ENCODE data around the gene NGFR. TPM values are rescaled to one million over a fixed set of nuclear protein-coding genes. Genes with fewer than 3 reads are reported as not detected.
A peak's percentile ranks its signal among the peaks of the same experiment; 100 is the strongest.

The NGFR gene
- total RNA-seq, 4 donors from 2014 or later, result 3.3 to 19.8 (median 8.2) TPM

- Histone ChIP-seq H3K36me3 (no peaks in the 10 kb centered on the region), H3K4me1 (peaks cover 3 to 8% (median 6%) of the 10 kb centered on the region in 4 donors), H3K27me3 (no peaks in the 10 kb centered on the region), H3K4me3 (no peak overlapping the region), H3K27ac (no peak overlapping the region), H3K9me3 (no peaks in the 10 kb centered on the region)
- in situ Hi-C loops (cut with MboI; ENCODE audit: low pct_ligation_motif_present in 1 of 4, low pct_unique_long_range_greater_than_20kb in 1 of 4, low sequenced_read_pairs in 3 of 4) (loop anchor here (10.0 to 25.0 kb wide), 6 partner anchors 63 to 430 kb away; partner anchors contain the start of genes DLX3 (in 1 of the 4) and NGFR (in 1 of the 4)), intact Hi-C loops (cut with DNase I; ENCODE audit: low total_unique reads) (no loop called here)
- DNase-seq, result no peak
- TF ChIP-seq POLR2AphosphoS5 (IDR thresholded peaks at IDR 0.05) (no peak), CTCF (IDR thresholded peaks at IDR 0.05) (peak; percentile 39 to 54 (median 46))
- WGBS, 2 donors (ENCODE audit: low coverage in 1 of 2), result 4 to 19% methylated on average over 4 to 9 of the region's 9 CpGs
Measured at GRCh38 chr17:49557312-49558024, 62.4 kb downstream of the NGFR start.

Small RNA genes lying within 50 kb of the gene (small RNA-seq; reads per million reads assigned to genes)
- 0 reads per million in 4 donors for gene MIR6165

Other genes starting within 250 kb of the NGFR start
- gene ZNF652, start 133.0 kb upstream of the NGFR start, total RNA-seq, result 10 to 100 TPM; 25.8 to 55.6 (median 50.2) TPM
- gene PHB1, start 80.4 kb upstream of the NGFR start, total RNA-seq, result 100 to 1,000 TPM in 1 of 4 donors, 10 to 100 TPM in 3; 40.8 to 114 (median 74.4) TPM
- 1 to 10 TPM in 2 of 4 donors, under 1 TPM in 2; 0.20 to 4.6 (median 2.6) TPM for gene NXPH3, start 80.6 kb downstream of the NGFR start, total RNA-seq
- 100 to 1,000 TPM in 1 of 4 donors, 10 to 100 TPM in 3; 75.6 to 352 (median 95.3) TPM for gene SPOP, start 182.8 kb downstream of the NGFR start, total RNA-seq
- gene SLC35B1, start 212.7 kb downstream of the NGFR start, total RNA-seq, result 10 to 100 TPM; 23.5 to 73.3 (median 56.2) TPM

Measured in transverse colon (tissue), 4 donors.